ENCODE data around the gene PTGES.

PTGES gene

DNA sequence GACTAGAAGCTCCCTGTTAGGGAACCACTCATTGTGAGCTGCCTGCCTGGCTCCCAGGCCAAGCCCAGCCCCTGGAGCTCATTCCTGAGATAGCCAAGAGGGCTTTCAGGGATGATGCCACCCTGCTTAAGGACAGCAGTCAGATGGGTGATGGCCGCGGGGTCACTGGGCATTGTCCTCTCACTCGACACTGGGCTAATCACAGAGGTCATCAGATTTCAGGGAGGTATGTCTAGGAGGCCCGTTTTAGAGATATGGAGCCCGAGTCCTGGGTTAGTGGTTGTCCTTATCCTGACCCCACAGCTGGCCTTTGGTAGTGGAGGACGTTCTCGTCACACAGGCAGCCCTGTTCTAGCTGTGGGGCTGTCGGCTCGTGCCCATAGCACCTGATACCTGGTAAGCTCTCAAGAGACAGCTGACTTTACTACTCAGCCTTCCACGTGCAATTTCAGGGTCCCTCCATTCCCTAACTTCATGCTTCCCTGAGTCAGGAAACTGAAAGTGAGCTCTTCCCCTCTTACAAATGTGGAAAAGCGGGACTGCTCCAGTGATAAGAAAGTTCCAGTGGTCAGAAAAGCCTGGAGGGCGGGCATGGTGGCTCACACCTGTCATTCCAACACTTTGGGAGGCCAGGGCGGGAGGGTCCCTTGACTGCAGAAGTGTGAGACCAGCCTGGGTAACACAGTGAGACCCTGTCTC is 7.1 kb upstream of the PTGES start:
- H3K4me3 ChIP-seq (ENCODE audit: low read depth, low read length), result no peak overlapping the region
- TF ChIP-seq, protein P1, sequence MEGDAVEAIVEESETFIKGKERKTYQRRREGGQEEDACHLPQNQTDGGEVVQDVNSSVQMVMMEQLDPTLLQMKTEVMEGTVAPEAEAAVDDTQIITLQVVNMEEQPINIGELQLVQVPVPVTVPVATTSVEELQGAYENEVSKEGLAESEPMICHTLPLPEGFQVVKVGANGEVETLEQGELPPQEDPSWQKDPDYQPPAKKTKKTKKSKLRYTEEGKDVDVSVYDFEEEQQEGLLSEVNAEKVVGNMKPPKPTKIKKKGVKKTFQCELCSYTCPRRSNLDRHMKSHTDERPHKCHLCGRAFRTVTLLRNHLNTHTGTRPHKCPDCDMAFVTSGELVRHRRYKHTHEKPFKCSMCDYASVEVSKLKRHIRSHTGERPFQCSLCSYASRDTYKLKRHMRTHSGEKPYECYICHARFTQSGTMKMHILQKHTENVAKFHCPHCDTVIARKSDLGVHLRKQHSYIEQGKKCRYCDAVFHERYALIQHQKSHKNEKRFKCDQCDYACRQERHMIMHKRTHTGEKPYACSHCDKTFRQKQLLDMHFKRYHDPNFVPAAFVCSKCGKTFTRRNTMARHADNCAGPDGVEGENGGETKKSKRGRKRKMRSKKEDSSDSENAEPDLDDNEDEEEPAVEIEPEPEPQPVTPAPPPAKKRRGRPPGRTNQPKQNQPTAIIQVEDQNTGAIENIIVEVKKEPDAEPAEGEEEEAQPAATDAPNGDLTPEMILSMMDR (IDR thresholded peaks at IDR 0.05; ENCODE audit: low read depth, low read length), result no peak

DNA sequence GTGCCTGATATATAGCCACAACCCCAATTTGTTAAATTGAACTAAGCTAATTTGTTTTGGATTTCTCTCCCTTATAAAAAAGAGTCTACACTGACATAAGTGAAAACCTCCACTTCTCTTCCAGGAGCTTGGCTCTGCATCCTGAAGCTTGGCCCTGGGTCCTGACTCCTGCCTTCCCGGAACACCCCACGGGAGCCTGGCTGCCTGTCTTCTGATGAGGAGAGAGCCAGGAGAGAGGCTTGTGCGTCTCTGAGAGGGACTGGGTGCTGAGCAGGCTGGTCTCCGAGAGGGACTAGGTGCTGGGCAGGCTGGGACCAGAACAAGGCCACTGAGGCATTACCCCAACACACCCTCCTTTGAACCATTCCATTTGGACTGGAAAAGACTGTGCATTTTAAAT is 6.5 kb upstream of the PTGES start:
- TF ChIP-seq, protein P1 (IDR thresholded peaks at IDR 0.05; ENCODE audit: low read depth, low read length), result no peak
- no peak overlapping the region for H3K4me3 ChIP-seq (ENCODE audit: low read depth, low read length)

DNA sequence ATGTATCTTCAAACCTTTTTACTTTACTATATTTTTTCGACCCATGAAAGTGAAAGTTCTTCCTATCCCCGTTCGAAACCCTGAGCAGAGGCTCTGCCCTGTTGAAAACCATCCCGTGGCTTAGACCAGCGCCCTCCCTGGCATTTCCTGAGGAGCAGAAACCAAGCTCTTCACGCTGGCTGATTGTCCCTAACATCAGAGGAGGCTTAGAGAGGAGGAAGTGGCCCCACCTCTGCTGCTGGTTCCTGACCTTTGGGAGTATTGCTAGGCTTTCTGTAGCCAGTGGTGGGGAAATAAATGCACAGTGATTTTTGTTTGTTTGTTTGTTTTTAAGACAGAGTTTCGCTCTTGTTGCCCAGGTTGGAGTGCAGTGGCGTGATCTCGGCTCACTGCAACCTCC is 4.2 kb upstream of the PTGES start:
- TF ChIP-seq, protein P1 (IDR thresholded peaks at IDR 0.05; ENCODE audit: low read depth, low read length), result no peak
- H3K4me3 ChIP-seq (ENCODE audit: low read depth, low read length), result no peak overlapping the region

DNA sequence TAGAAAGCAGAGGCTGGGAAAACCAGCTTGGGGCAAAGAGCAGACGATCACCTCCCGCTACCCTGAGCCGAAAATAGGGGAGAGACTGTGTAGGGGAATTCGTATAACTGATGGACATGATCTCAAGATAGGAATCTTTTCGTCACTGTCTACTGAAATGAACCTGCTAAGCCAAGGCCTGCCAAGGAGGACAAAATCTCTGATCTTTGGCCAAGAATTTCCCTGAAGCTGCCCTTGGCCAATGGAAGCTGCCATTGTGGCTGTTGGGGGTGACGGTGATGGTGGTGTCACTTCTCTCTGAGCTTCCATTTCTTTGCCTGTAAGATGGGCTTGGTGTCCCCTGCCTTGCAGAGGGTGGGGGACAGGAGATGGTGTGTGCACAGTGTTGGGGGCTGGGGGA is 3.3 kb upstream of the PTGES start:
- TF ChIP-seq, protein P1 (IDR thresholded peaks at IDR 0.05; ENCODE audit: low read depth, low read length), result no peak
- no peak overlapping the region for H3K4me3 ChIP-seq (ENCODE audit: low read depth, low read length)

DNA sequence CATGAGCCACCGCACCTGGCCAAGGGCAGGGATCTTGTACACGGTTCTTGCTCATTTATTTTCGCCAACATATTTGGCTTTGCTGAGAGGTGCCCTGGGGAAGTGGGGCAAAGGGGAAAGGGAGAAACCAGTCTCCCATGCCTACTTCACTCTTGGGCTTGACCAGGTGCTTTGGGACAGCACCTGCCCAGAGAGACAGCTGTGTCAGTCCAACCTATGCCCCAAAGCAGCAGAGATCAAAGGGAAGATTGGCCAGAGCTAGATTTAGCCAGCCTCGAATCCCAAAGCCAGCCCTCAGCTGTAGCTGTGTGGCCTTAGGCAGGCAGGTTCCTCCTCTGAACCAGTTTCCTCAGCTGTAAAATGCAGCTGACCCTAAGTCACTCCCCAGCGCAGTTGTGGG is 2.3 kb upstream of the PTGES start:
- TF ChIP-seq, protein P1 (IDR thresholded peaks at IDR 0.05; ENCODE audit: low read depth, low read length), result no peak
- no peak overlapping the region for H3K4me3 ChIP-seq (ENCODE audit: low read depth, low read length)

DNA sequence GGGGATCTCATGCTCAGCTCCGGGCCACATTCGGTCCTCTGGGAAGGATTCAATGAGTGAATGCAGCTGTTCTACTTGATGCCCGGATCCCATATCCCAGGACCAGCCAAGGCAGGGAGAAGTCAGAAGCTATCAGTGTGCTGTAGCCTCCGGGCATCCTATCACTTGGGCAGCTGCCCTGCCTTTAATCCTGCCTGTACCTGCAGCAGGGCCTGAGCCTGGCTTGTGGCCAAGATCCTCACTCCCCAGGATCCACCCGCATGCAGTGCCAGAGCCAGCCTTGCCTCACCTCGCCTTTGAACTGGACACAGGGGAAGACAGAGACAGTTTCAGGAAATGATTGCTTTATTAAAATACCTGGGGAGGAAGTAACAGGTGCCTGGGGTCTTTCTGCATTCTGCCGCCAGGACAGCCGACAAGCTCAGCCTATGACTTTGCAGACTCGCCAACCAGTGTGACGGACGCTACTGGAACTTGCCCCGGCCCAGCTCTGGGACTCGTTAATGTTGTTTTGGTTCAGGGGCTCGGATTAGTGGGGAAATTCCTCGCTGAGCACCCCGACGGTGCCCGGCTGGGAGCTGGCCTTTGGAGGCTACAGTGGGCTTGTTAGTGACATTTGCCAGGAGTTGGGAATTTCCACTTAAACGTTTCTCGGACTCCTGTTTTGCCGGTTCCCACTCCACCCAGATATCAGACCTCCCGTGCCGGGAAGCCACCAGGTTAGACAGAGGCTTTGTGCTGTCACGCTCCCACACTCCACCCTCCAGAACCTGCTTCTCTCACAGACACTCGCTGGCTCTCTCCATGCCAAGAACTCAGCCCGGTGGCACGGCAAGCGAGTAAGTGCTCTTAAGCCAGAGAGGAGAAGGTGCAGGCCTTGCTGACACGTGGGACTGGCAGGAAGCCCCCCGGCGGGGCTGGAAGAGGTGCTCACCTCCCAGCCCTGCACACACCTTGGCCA is 721 bp downstream of the PTGES start:
- H3K4me3 ChIP-seq (ENCODE audit: low read depth, low read length), result peak overlapping the region; percentile 54
- TF ChIP-seq, protein P1 (IDR thresholded peaks at IDR 0.05; ENCODE audit: low read depth, low read length), result no peak

Measured in WI38 (cell line).